ENCODE measurements around the gene DENND2D. TPM values are rescaled to one million over a fixed set of nuclear protein-coding genes. Genes with fewer than 3 reads are reported as not detected.

DENND2D gene
- total and polyA plus RNA-seq, 2 donors (not counting 1 experiment from before 2014, with no cell fraction given) = 48.0 to 111 TPM

- Histone ChIP-seq H3K4me2 (replicated peaks; ENCODE audit: low read depth, low read length, poor library complexity, severe bottlenecking) (peak overlapping the region; percentile 58), H3K4me3 (ENCODE audit: control extremely low read depth in 1 of 5, extremely low read depth in 1 of 5, insufficient read depth in 1 of 5, low read depth in 2 of 5, low read length in 4 of 5) (peak overlapping the region in 1 of 5 experiments; percentile 21), H2AFZ (ENCODE audit: insufficient read depth, low read depth, low read length, poor library complexity, severe bottlenecking) (no peak overlapping the region), H3K27ac (ENCODE audit: low read length in 2 of 2) (peak overlapping the region; percentile 68 to 92), H3K79me2 (ENCODE audit: control insufficient read depth, insufficient read depth, low read length) (no peaks in the 10 kb centered on the region), H3K27me3 (replicated peaks in 1 of 4; ENCODE audit: control extremely low read depth in 1 of 4, control insufficient read depth in 3 of 4, insufficient read depth in 4 of 4, low read length in 3 of 4) (no peaks in the 10 kb centered on the region), H3K36me3 (replicated peaks in 1 of 2; ENCODE audit: control extremely low read depth in 1 of 2, control insufficient read depth in 1 of 2, extremely low read depth in 1 of 2, insufficient read depth in 2 of 2, low read length in 1 of 2) (no peaks in the 10 kb centered on the region), H4K20me1 (ENCODE audit: control insufficient read depth, insufficient read depth, low read length, poor library complexity, severe bottlenecking) (no peaks in the 10 kb centered on the region), H3K4me1 (ENCODE audit: control insufficient read depth in 2 of 2, insufficient read depth in 2 of 2, low read length in 2 of 2) (peaks cover 97% of the 10 kb centered on the region in 2 donors), H3K9me3 (ENCODE audit: control extremely low read depth in 1 of 3, control insufficient read depth in 2 of 3, insufficient read depth in 1 of 3, low read length in 2 of 3) (no peaks in the 10 kb centered on the region), H3K9ac (ENCODE audit: low read length) (peak overlapping the region; percentile 27)
- POLR2A ChIA-PET = interaction anchor here (0.6 to 8.3 kb wide), 5 partner anchors 11 to 87 kb away, joined by 3 to 138 read pairs (median 4); partner anchors contain the start of gene DENND2D
- peaks cover 94% of the 10 kb centered on the region for H3K4me1 Mint-ChIP-seq
- H3K27me3 Mint-ChIP-seq = no peaks in the 10 kb centered on the region
- WGBS (ENCODE audit: insufficient coverage) = 50% methylated on average over 2 of the region's 8 CpGs
- H3K9me3 Mint-ChIP-seq (ENCODE audit: insufficient read depth) = peaks cover 2% of the 10 kb centered on the region
- CTCF ChIA-PET = interaction anchor here (1.1 to 10.9 kb wide), 15 partner anchors 13 to 289 kb away, joined by 3 to 205 read pairs (median 7); partner anchors contain the start of genes CEPT1, DENND2D and DRAM2
- DNase-seq (no peak), ATAC-seq (ENCODE audit: low read depth) (no peak)
- intact Hi-C loops (cut with micrococcal nuclease) = loop anchor here (5.0 to 10.0 kb wide), 3 partner anchors 347 to 547 kb away; partner anchors contain the start of genes CD53 and KCNA3
- H3K27ac Mint-ChIP-seq = peak overlapping the region; percentile 95
- no peak for TF ChIP-seq CTCF (IDR thresholded peaks at IDR 0.05)
- TF ChIP-seq EZH2 (IDR thresholded peaks at IDR 0.05; ENCODE audit: borderline replicate concordance, insufficient read depth, low read depth, low read length, poor library complexity, severe bottlenecking) = no peak
- peak overlapping the region; percentile 82 for H3K4me3 Mint-ChIP-seq
Observed at GRCh38 chr1:111218701-111219556, 18.5 kb upstream of the DENND2D start.

All from B cell (primary cell).